ENCODE measurements around the gene KDM6B.
"Not testable (repeated sequence)": the region's sequence is repeated elsewhere in the genome, so short reads cannot be mapped to it uniquely, and the experiment has no call there.

The KDM6B gene, protein sequence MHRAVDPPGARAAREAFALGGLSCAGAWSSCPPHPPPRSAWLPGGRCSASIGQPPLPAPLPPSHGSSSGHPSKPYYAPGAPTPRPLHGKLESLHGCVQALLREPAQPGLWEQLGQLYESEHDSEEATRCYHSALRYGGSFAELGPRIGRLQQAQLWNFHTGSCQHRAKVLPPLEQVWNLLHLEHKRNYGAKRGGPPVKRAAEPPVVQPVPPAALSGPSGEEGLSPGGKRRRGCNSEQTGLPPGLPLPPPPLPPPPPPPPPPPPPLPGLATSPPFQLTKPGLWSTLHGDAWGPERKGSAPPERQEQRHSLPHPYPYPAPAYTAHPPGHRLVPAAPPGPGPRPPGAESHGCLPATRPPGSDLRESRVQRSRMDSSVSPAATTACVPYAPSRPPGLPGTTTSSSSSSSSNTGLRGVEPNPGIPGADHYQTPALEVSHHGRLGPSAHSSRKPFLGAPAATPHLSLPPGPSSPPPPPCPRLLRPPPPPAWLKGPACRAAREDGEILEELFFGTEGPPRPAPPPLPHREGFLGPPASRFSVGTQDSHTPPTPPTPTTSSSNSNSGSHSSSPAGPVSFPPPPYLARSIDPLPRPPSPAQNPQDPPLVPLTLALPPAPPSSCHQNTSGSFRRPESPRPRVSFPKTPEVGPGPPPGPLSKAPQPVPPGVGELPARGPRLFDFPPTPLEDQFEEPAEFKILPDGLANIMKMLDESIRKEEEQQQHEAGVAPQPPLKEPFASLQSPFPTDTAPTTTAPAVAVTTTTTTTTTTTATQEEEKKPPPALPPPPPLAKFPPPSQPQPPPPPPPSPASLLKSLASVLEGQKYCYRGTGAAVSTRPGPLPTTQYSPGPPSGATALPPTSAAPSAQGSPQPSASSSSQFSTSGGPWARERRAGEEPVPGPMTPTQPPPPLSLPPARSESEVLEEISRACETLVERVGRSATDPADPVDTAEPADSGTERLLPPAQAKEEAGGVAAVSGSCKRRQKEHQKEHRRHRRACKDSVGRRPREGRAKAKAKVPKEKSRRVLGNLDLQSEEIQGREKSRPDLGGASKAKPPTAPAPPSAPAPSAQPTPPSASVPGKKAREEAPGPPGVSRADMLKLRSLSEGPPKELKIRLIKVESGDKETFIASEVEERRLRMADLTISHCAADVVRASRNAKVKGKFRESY (N-terminal part only)

GRCh38 chr17:7833795-7834541 lies at the start of gene KDM6B:
TSS of gene KDM6B (plus strand) at chr17:7834217. CDS start at chr17:7845555, 11,338 bp downstream.
- DNase-seq, result peak; percentile 88 to 91

- DNase-seq, result no peak
These were observed 47.2 kb upstream of the KDM6B start for GRCh38 chr17:7786866-7787265.

- no peak for DNase-seq
These were observed 44.9 kb upstream of the KDM6B start for GRCh38 chr17:7789131-7789530.

DNA sequence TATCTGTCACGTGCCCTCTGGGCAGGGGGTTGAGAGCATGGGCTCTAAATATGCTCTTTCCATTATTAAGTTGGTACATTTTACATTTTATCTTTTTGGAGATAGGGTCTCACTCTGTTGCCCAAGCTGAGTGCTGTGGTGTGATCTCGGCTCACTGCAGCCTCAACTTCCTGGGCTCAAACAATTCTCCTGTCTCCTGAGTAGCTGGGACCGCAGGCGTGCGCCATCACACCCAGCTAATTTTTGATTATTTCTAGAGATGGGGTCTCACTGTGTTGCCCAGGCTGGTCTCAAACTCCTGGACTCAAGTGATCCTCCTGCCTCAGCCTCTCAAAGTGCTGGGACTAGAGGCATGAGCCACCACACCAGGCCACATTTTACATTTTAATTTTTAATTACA lies 43.9 kb upstream of the KDM6B start:
- no peak for DNase-seq

- no peak for DNase-seq
These were observed 41.4 kb upstream of the KDM6B start for GRCh38 chr17:7792611-7793010.

- DNase-seq, result no peak
These were observed 39.8 kb upstream of the KDM6B start for GRCh38 chr17:7794075-7794663.

DNA sequence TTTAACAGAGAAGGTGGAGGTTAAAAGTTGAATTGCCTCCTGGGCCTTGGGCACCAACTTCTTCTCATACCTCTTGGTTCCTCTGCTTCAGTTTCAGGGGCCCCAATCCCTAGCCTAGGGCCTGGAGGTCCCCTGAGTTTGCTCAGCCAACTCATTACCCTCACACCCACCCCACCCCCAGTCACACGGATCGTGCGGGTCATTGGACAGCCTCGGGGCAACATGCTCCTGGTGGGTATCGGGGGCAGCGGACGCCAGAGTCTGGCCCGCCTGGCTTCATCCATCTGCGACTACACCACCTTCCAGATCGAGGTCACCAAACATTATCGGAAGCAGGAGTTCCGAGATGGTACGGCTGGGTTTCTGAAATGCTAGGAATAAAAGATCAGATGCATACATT lies 36.0 kb upstream of the KDM6B start:
- no peak for DNase-seq

- no peak for DNase-seq
These were observed 35.2 kb upstream of the KDM6B start for GRCh38 chr17:7798839-7799238.

- no peak for DNase-seq
These were observed 30.0 kb upstream of the KDM6B start for GRCh38 chr17:7803981-7804380.

GRCh38 chr17:7806587-7806986 lies 27.4 kb upstream of the KDM6B start:
- DNase-seq, result no peak

- no peak for DNase-seq
These were observed 26.8 kb upstream of the KDM6B start for GRCh38 chr17:7807206-7807605.

GRCh38 chr17:7809086-7809790 lies 24.8 kb upstream of the KDM6B start:
- no peak for DNase-seq

GRCh38 chr17:7809791-7810343 lies 24.1 kb upstream of the KDM6B start:
- not testable (repeated sequence) for DNase-seq

DNA sequence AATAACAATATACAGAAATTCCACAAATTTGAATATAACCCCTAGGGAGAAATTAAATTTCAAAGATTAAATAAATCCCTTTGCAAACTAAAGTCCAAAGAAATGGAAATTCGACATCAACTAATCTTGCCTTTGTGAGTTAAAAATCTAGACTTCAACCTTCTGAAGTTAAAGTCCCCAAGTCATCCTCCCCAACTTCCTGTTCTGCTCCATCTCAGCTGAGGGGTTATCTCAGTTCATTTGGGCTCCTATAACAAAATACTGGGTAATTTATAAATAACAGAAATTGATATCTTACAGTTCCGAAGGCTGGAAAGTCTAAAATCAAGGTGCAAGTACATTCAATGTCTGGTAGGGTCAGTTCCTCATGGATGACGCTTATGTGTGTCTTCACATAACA lies 22.8 kb upstream of the KDM6B start:
- no peak for DNase-seq

- DNase-seq, result no peak
These were observed 19.0 kb upstream of the KDM6B start for GRCh38 chr17:7814969-7815368.

DNA sequence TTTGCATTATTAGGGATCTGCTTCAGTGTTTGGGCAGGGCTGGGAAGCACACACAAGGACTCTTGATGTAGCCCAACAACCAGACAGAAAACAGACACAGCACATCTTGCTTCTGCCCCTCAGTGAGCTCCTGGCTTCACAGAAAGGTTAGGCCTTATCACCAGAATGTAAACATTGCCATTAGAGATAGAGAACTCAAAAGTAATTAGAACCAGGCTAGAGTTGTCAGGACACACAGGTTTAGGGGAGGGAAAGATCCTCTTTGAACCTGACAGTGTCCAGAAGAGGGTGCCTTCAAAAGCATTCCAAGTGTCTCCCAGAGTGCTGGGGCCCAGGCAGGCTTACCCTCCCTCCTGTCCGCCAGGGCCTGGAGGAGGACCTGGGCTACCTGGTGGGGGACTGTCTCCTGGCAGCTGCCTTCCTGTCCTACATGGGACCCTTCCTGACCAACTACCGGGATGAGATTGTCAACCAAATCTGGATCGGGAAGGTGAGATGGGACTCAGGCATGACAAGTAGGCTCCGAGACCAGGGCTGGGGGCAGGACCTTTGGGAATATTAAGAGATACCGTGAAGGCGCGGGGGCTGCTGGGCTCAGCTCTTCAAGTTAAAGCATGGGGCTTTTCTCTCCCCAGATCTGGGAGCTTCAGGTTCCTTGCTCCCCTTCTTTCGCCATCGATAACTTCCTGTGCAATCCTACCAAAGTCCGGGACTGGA lies 16.9 kb upstream of the KDM6B start:
- no peak for DNase-seq

DNA sequence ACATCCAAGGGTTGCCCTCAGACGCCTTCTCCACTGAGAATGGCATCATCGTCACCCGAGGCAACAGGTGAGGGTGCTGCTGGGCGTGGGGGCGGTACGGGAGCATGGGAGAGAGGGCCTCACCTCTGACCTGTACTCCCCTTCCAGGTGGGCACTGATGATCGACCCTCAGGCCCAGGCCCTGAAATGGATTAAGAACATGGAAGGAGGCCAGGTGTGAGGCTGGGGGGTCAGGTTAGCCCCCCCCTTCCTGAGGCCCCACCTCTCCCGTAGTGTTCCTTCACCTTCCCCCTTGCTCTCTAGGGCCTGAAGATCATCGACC lies 16.4 kb upstream of the KDM6B start:
- no peak for DNase-seq

DNA sequence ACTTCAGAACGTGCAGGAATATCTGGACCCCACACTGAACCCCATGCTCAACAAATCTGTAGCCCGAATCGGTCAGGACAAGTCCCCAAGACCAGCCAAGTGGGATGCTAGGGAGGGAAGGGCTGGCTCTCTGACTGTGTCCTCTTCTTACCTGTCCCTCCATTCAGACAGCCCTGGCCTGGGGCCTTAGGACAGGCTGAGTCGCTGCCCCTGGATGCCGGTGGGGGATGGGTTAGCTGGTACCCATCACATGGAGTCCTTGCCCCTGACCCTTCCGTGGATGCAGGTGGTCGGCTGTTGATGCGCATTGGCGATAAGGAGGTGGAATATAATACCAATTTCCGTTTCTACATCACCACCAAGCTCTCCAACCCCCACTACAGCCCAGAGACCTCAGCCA lies 16.0 kb upstream of the KDM6B start:
- DNase-seq, result no peak

DNA sequence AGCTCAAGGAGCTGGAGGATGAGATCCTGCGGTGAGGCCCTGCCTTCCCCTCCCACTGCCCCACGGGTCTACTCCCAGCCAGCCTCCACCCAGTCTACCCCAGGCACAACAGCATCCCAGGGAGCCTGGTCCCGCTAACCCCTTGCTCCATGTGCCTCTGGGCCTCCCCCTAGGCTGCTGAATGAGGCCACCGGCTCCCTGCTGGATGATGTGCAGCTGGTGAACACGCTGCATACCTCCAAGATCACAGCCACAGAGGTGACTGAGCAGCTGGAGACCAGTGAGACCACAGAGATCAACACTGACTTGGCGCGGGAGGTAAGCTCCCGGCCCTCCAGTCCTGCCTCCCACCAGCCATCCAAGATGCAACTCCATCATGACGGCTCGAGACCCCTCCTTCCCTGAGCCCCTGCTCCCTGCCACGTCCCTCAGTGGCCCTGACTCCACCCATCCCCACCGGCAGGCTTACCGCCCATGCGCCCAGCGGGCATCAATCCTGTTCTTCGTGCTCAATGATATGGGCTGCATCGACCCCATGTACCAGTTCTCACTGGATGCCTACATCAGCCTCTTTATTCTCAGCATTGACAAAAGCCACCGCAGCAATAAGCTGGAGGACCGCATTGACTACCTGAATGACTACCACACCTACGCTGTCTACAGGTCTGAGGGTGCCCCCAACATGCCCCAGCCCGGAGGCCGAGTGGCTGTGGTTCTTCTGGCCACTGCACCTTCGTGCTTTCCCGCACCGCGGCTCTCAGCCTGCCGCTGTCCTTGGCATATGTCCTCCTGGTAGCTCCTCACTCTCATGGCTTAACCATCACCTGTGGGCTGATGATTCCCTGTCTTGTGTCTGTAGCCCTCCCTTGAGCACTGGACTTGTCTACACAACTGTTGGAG lies 15.0 kb upstream of the KDM6B start:
- no peak for DNase-seq

DNA sequence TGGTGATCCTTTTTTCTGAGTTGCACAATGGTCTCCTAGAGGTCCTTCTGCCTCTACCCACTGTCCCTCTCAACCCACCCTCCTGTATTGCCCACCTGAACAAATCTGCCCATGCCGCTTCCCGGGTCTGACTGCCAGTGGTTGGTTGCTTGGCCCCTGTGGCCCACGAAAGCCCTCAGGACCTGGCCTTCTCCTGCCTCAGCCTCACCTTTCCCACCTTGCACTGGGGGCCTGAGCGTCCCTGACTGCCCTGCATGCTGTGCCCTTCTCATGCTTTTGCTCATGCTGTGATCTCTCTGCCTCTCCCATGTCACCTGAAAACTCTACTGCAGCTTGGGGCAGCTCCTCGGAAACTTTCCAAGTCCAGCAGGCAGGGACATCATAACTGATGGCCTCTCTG lies 13.8 kb upstream of the KDM6B start:
- DNase-seq, result no peak

Measured in stimulated activated CD4-positive, alpha-beta T cell treated with anti-CD3 and anti-CD28 coated beads, Interleukin-2, amount 100 ng/mL, for 24 hours (primary cell).